Prostate gland (tissue), 2 donors: ENCODE results near the gene RASD2.
"Not testable (repeated sequence)": the region's sequence is repeated elsewhere in the genome, so short reads cannot be mapped to it uniquely, and the experiment has no call there.

Experiments used
- POLR2A ChIP-seq: fragments of 450-650 bp; IDR thresholded peaks from one replicate; pipeline ENCODE4 v1.6.1; 2016; ENCODE audit warnings: antibody characterized with exemption, mild to moderate bottlenecking
- POLR2AphosphoS5 ChIP-seq: sonication (generic); formaldehyde crosslinking; IDR thresholded peaks from one replicate; pipeline ENCODE4 v1.6.1; 2017; ENCODE audit warnings: antibody characterized with exemption
- TF ChIP-seq, protein P1 (sequence below), 4 experiments: fragments of 200-600 bp in 2 of 4; fragments of 450-650 bp in 2 of 4; sonication (generic) in 2 of 4; IDR thresholded peaks; 1 replicate in 3 of 4; 2 replicates in 1 of 4; pipeline ENCODE4 v1.5.1; 2016 to 2019; ENCODE audit warnings: antibody characterized with exemption in 4 of 4, mild to moderate bottlenecking in 2 of 4, moderate library complexity in 2 of 4

DNA sequence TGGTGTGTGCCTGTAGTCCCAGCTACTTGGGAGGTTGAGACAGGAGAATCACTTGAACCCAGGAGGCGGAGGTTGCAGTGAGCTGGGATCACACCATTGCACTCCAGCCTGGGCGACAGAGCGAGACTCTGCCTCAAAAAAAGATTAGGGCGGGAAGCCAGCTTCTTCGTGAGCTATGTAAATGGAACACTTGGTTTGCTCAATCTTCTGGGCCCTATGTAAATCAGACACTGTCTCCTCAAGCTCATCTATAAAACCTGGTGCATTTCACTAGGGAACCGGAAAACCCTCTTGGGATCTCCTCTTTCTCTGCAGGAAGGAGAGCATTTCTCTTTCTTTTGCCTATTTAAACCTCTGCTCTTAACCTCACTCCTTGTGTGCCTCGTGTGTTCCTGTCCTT is 32.8 kb upstream of the RASD2 start:
- TF ChIP-seq, protein P1, sequence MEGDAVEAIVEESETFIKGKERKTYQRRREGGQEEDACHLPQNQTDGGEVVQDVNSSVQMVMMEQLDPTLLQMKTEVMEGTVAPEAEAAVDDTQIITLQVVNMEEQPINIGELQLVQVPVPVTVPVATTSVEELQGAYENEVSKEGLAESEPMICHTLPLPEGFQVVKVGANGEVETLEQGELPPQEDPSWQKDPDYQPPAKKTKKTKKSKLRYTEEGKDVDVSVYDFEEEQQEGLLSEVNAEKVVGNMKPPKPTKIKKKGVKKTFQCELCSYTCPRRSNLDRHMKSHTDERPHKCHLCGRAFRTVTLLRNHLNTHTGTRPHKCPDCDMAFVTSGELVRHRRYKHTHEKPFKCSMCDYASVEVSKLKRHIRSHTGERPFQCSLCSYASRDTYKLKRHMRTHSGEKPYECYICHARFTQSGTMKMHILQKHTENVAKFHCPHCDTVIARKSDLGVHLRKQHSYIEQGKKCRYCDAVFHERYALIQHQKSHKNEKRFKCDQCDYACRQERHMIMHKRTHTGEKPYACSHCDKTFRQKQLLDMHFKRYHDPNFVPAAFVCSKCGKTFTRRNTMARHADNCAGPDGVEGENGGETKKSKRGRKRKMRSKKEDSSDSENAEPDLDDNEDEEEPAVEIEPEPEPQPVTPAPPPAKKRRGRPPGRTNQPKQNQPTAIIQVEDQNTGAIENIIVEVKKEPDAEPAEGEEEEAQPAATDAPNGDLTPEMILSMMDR (IDR thresholded peaks at IDR 0.05), result not testable (repeated sequence)
- TF ChIP-seq POLR2AphosphoS5, result peak; percentile 50
- TF ChIP-seq POLR2A, result not testable (repeated sequence)
